Activated naive CD8-positive, alpha-beta T cell treated with anti-CD3 and anti-CD28 coated beads, Interleukin-2, amount 10 ng/mL, durations not matched to agents 7 days and 5 days (primary cell): ENCODE data around the gene FGB. TPM values are rescaled to one million over a fixed set of nuclear protein-coding genes. Genes with fewer than 3 reads are reported as not detected.
A peak's percentile ranks its signal among the peaks of the same experiment; 100 is the strongest.

Source experiments
- ATAC-seq: fragments of 150-1000 bp; cut with Tn5 transposase; one replicate; pipeline ENCODE4 v1.10.0; 2021; ENCODE audit warnings: low read depth, moderate library complexity
- POLR2A ChIA-PET: fragments of 350-600 bp; sonication (Branson Sonifier 250); formaldehyde crosslinking; loops from one replicate; lab custom pipeline; 2021; ENCODE audit warnings: antibody characterized with exemption; lab: Charles Lee
- DNase-seq: peaks from one replicate; pipeline ENCODE4 v3.0.0; 2021
- H3K27ac Mint-ChIP-seq: one replicate; pipeline ENCODE4 v1.8.0; 2022; ENCODE audit warnings: mild to moderate bottlenecking, mixed read lengths
- H3K27me3 Mint-ChIP-seq: one replicate; pipeline ENCODE4 v1.8.0; 2022; ENCODE audit warnings: mild to moderate bottlenecking, moderate library complexity, mixed read lengths
- H3K36me3 Mint-ChIP-seq: one replicate; pipeline ENCODE4 v1.8.0; 2021; ENCODE audit warnings: mild to moderate bottlenecking, mixed read lengths
- H3K4me1 Mint-ChIP-seq: one replicate; pipeline ENCODE4 v1.8.0; 2021; ENCODE audit warnings: mixed read lengths
- H3K4me3 Mint-ChIP-seq: one replicate; pipeline ENCODE4 v1.8.0; 2022; ENCODE audit warnings: mild to moderate bottlenecking, moderate library complexity, mixed read lengths
- H3K9me3 Mint-ChIP-seq: one replicate; pipeline ENCODE4 v1.8.0; 2021; ENCODE audit warnings: mixed read lengths
- total RNA-seq, 2 experiments: library from RNA; stranded (reverse); gene quantifications; one replicate each; pipeline ENCODE4 v1.2.3, GENCODE V29; 2021

FGB gene
- total RNA-seq, 2 experiments from 2014 or later, result not detected

- Mint-ChIP-seq H3K9me3 (no peaks in the 10 kb centered on the region), H3K4me1 (peaks cover 13% of the 10 kb centered on the region), H3K36me3 (peaks cover 3% of the 10 kb centered on the region), H3K27me3 (no peaks in the 10 kb centered on the region), H3K27ac (peak within 1 kb of the TSS; percentile 99), H3K4me3 (peak within 1 kb of the TSS; percentile 100)
- DNase-seq (peak; percentile 97), ATAC-seq (peak; percentile 100)
- POLR2A ChIA-PET, result interaction anchor here (0.5 to 1.4 kb wide), 4 partner anchors 66 to 1060 kb away, joined by 3 to 7 read pairs (median 3); no protein-coding TSS in a partner anchor
Observed at GRCh38 chr4:154549894-154550790, 12.7 kb upstream of the FGB start, which contains the start of gene PLRG1. Gene PLRG1, minus strand, starts transcription at chr4:154550400. Its CDS starts 92 bp downstream, at chr4:154550308.

GRCh38 chr4:154551872-154552686, 10.7 kb upstream of the FGB start:
- POLR2A ChIA-PET, result interaction anchor here (1.4 kb wide), 1 partner anchor 66 kb away, joined by 4 read pairs; no protein-coding TSS in a partner anchor

GRCh38 chr4:154559141-154559493, 3.7 kb upstream of the FGB start:
- H3K36me3 Mint-ChIP-seq, result no peaks in the 10 kb centered on the region
- H3K4me3 Mint-ChIP-seq, result no peak overlapping the region
- peaks cover 5% of the 10 kb centered on the region for H3K27me3 Mint-ChIP-seq
- H3K9me3 Mint-ChIP-seq, result no peaks in the 10 kb centered on the region
- peaks cover 2% of the 10 kb centered on the region for H3K4me1 Mint-ChIP-seq
- POLR2A ChIA-PET, result no interaction called here
- H3K27ac Mint-ChIP-seq, result no peak overlapping the region
- DNase-seq, result no peak
- ATAC-seq, result no peak

More at GRCh38 chr4:154551872-154552686, 10.7 kb upstream of the FGB start:
- Mint-ChIP-seq H3K36me3 (peaks cover 3% of the 10 kb centered on the region), H3K9me3 (no peaks in the 10 kb centered on the region), H3K27me3 (no peaks in the 10 kb centered on the region), H3K27ac (no peak overlapping the region), H3K4me3 (no peak overlapping the region), H3K4me1 (peaks cover 13% of the 10 kb centered on the region)
- peak; percentile 60 for DNase-seq
- ATAC-seq, result no peak

- Mint-ChIP-seq H3K4me3 (no peak overlapping the region), H3K4me1 (peaks cover 2% of the 10 kb centered on the region), H3K27ac (no peak overlapping the region), H3K36me3 (no peaks in the 10 kb centered on the region), H3K9me3 (no peaks in the 10 kb centered on the region), H3K27me3 (peaks cover 5% of the 10 kb centered on the region)
- DNase-seq (no peak), ATAC-seq (no peak)
- POLR2A ChIA-PET, result no interaction called here
Observed at GRCh38 chr4:154559494-154560418, 3.1 kb upstream of the FGB start.

DNA sequence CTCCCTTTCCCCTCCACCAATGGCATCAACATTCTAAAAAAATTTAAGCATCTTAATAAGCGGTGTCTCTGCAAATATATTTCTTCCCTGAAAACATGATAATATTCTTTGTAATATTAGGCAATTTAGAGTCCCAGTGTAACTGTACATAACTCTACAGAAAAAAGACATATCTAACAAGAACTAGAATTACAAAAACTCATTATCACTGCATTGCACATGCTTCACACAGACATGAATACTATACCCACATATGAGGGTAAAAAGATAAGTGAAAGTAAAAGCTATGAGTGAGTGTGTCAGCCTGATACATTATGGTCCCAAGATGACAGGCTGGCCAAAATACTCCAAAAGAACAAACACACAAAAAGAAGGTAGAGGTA, 2.4 kb upstream of the FGB start:
- Mint-ChIP-seq H3K27ac (no peak overlapping the region), H3K4me1 (peaks cover 2% of the 10 kb centered on the region), H3K9me3 (no peaks in the 10 kb centered on the region), H3K27me3 (peaks cover 5% of the 10 kb centered on the region), H3K4me3 (no peak overlapping the region), H3K36me3 (no peaks in the 10 kb centered on the region)
- DNase-seq, result no peak
- POLR2A ChIA-PET, result no interaction called here
- ATAC-seq, result no peak

DNA sequence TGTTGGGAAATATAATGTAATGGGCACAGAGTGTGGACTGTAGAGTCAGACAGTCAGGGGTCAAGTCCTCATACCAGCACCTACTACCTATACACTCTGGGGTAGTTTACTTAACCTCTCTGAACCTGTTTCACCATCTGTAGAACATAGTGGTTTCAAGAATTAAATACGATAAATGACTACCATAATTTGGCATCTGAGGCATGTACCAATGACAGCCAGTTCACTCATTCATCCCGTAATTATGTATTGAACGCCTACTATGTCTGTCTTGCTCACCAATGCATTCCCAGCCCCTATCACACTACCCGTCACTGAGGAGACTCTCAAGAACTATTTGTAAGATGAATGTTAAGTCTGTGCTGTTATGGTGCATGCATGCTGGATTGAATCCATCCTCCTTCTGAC, 2.0 kb upstream of the FGB start:
- Mint-ChIP-seq H3K27me3 (peaks cover 5% of the 10 kb centered on the region), H3K4me3 (no peak overlapping the region), H3K4me1 (peaks cover 2% of the 10 kb centered on the region), H3K9me3 (no peaks in the 10 kb centered on the region), H3K27ac (no peak overlapping the region), H3K36me3 (no peaks in the 10 kb centered on the region)
- ATAC-seq (no peak), DNase-seq (no peak)
- POLR2A ChIA-PET, result no interaction called here

DNA sequence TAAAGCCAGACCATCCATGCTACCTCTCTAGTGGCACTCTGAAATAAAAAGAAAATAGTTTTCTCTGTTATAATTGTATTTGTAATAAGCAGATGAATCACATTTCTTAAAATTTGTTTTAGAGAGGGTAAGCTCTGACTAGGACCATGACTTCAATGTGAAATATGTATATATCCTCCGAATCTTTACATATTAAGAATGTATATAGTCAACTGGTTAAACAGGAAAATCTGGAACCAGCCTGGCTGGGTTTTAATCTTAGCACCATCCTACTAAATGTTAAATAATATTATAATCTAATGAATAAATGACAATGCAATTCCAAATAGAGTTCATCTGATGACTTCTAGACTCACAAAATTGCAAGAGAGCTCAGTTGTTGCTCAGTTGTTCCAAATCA, 1.5 kb downstream of the FGB start:
- Mint-ChIP-seq H3K4me1 (peaks cover 2% of the 10 kb centered on the region), H3K27me3 (peaks cover 5% of the 10 kb centered on the region), H3K4me3 (no peak overlapping the region), H3K9me3 (no peaks in the 10 kb centered on the region), H3K36me3 (no peaks in the 10 kb centered on the region), H3K27ac (no peak overlapping the region)
- no peak for ATAC-seq
- POLR2A ChIA-PET, result no interaction called here
- no peak for DNase-seq

- Mint-ChIP-seq H3K9me3 (no peaks in the 10 kb centered on the region), H3K4me1 (no peaks in the 10 kb centered on the region), H3K27ac (no peak overlapping the region), H3K4me3 (no peak overlapping the region), H3K36me3 (no peaks in the 10 kb centered on the region), H3K27me3 (peaks cover 5% of the 10 kb centered on the region)
- no peak for DNase-seq
- ATAC-seq, result no peak
- POLR2A ChIA-PET, result no interaction called here
Observed at GRCh38 chr4:154565704-154566103, 2.9 kb downstream of the FGB start.

DNA sequence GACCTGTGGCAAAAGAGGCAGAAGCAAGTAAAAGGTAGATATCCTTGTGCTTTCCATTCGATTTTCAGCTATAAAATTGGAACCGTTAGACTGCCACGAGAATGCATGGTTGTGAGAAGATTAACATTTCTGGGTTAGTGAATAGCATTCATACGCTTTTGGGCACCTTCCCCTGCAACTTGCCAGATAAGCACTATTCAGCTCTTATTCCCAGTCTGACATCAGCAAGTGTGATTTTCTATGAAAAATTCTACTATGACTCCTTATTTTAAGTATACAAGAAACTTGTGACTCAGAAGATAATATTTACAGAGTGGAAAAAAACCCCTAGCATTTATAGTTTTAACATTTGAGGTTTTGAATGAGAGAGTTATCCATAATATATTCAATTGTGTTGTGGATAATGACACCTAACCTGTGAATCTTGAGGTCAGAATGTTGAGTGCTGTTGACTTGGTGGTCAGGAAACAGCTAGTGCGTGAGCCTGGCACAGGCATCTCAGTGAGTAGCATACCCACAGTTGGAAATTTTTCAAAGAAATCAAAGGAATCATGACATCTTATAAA, 3.9 kb downstream of the FGB start:
- Mint-ChIP-seq H3K36me3 (no peaks in the 10 kb centered on the region), H3K4me1 (no peaks in the 10 kb centered on the region), H3K9me3 (no peaks in the 10 kb centered on the region), H3K27ac (no peak overlapping the region), H3K4me3 (no peak overlapping the region), H3K27me3 (peaks cover 7% of the 10 kb centered on the region)
- ATAC-seq (no peak), DNase-seq (no peak)
- POLR2A ChIA-PET, result no interaction called here

- Mint-ChIP-seq H3K4me3 (no peak overlapping the region), H3K36me3 (no peaks in the 10 kb centered on the region), H3K27me3 (peaks cover 2% of the 10 kb centered on the region), H3K9me3 (no peaks in the 10 kb centered on the region), H3K4me1 (no peaks in the 10 kb centered on the region), H3K27ac (no peak overlapping the region)
- ATAC-seq (no peak), DNase-seq (no peak)
- POLR2A ChIA-PET, result no interaction called here
Observed at GRCh38 chr4:154569028-154569427, 6.2 kb downstream of the FGB start.

- Mint-ChIP-seq H3K27me3 (peaks cover 2% of the 10 kb centered on the region), H3K4me3 (no peak overlapping the region)
- ATAC-seq, result no peak
Observed at GRCh38 chr4:154569584-154569983, 6.8 kb downstream of the FGB start.

GRCh38 chr4:154573190-154573870, 10.5 kb downstream of the FGB start:
- POLR2A ChIA-PET, result no interaction called here
- ATAC-seq, result no peak

More at GRCh38 chr4:154569584-154569983, 6.8 kb downstream of the FGB start:
- POLR2A ChIA-PET, result no interaction called here
- Mint-ChIP-seq H3K4me1 (no peaks in the 10 kb centered on the region), H3K9me3 (no peaks in the 10 kb centered on the region), H3K27ac (no peak overlapping the region), H3K36me3 (no peaks in the 10 kb centered on the region)
- DNase-seq, result no peak

More at GRCh38 chr4:154573190-154573870, 10.5 kb downstream of the FGB start:
- no peaks in the 10 kb centered on the region for H3K4me1 Mint-ChIP-seq
- H3K27me3 Mint-ChIP-seq, result peaks cover 7% of the 10 kb centered on the region
- H3K36me3 Mint-ChIP-seq, result no peaks in the 10 kb centered on the region
- H3K27ac Mint-ChIP-seq, result no peak overlapping the region
- no peak for DNase-seq
- no peak overlapping the region for H3K4me3 Mint-ChIP-seq
- H3K9me3 Mint-ChIP-seq, result no peaks in the 10 kb centered on the region
